ENCODE measurements around the gene MAZ. TPM values are rescaled to one million over a fixed set of nuclear protein-coding genes. Genes with fewer than 3 reads are reported as not detected.
"Not testable (repeated sequence)": the region's sequence is repeated elsewhere in the genome, so short reads cannot be mapped to it uniquely, and the experiment has no call there.

The MAZ gene
- 290 TPM for polyA plus RNA-seq (2013, experiment 1 of 2)
- 272 TPM for polyA plus RNA-seq (2013, experiment 2 of 2)

DNA sequence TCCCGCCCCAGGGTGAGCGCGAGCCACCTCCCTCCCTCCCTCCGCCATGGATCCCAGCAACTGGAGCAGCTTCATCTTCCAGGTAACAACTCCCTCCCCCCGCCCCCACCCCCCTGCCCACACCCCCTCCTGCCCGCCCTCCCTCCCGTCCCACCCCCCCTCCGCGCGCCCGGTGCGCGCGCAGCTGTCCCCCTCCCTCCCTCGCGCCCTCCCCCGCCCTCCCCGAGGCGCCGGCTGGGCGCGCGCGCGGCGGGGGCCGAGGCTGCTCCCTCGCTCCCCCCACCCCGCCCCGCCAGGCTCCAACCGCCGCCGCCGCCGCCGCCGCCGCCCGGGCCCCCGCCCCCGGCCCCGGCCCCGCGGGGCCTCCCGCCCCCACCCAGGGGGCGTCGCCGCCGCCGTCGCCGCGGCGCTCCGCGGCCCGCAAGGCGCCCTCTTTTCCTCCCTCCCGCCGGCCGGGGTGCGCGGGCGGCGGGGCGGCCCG lies at the start of gene MAZ:
MAZ (plus strand) TSS at position 431 of the 481 bp plus-strand sequence. CDS start 173 bp downstream, outside the sequence.
- Histone ChIP-seq H3K27me3 (ENCODE audit: insufficient read depth, low read length) (no peaks in the 10 kb centered on the region), H3K9me3 (ENCODE audit: insufficient read depth, low read depth, low read length) (no peaks in the 10 kb centered on the region), H3K9ac (ENCODE audit: low read depth, low read length) (peak within 1 kb of the TSS; percentile 89), H3K36me3 (ENCODE audit: insufficient read depth, low read length) (peaks cover 54% of the 10 kb centered on the region), H3K4me3 (ENCODE audit: low read length) (peak within 1 kb of the TSS; percentile 78), H3K4me1 (ENCODE audit: insufficient read depth, low read length) (peaks cover 36% of the 10 kb centered on the region), H3K27ac (ENCODE audit: low read depth, low read length) (peak within 1 kb of the TSS; percentile 95)
- WGBS = 0% methylated on average over 22 of the region's 67 CpGs

DNA sequence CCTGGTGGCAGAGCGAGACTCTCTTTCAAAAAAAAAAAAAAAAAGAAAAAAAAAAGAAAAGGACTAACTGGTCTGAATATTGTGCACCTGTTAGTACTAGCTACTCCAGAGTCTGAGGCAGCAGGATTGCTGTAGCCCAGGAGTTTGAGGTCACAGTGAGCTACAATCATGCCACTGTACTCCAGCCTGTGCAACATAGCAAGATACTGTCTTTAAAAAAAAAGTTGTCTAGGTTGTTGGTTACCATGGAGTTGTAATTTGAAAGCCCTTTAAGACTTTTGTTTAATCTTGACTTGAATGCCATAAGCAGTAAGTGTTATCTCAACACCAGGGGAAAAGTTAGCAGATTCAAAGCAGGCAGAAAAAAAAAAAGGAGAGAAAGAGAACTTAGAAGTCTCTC lies 49.7 kb upstream of the MAZ start:
- no peaks in the 10 kb centered on the region for H3K27me3 ChIP-seq (ENCODE audit: insufficient read depth, low read length)
- WGBS = 100% methylated on average over 1 of the region's 1 CpG
- H3K9ac ChIP-seq (ENCODE audit: low read depth, low read length) = no peak overlapping the region
- no peak overlapping the region for H3K27ac ChIP-seq (ENCODE audit: low read depth, low read length)
- no peaks in the 10 kb centered on the region for H3K36me3 ChIP-seq (ENCODE audit: insufficient read depth, low read length)
- H3K4me1 ChIP-seq (ENCODE audit: insufficient read depth, low read length) = no peaks in the 10 kb centered on the region
- H3K4me3 ChIP-seq (ENCODE audit: low read length) = no peak overlapping the region
- no peaks in the 10 kb centered on the region for H3K9me3 ChIP-seq (ENCODE audit: insufficient read depth, low read depth, low read length)

DNA sequence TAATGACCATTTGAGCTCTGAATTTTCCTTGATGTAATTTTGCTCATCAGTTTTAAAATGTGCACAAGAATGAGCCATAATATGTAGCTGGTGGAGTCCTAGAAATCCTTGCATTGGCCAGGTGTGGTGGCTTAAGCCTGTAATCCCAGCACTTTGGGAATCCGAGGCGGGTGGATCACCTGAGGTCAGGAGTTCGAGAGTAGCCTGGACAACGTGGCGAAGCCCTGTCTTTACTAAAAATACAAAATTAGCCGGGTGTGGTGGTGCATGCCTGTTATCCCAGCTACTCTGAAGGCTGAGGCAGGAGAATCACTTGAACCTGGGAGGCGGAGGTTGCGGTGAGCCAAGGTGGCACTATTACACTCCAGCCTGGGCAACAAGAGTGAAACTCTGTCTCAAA lies 49.2 kb upstream of the MAZ start:
- H3K4me3 ChIP-seq (ENCODE audit: low read length); H3K27me3 ChIP-seq (ENCODE audit: insufficient read depth, low read length); H3K4me1 ChIP-seq (ENCODE audit: insufficient read depth, low read length); H3K9ac ChIP-seq (ENCODE audit: low read depth, low read length); H3K9me3 ChIP-seq (ENCODE audit: insufficient read depth, low read depth, low read length); H3K27ac ChIP-seq (ENCODE audit: low read depth, low read length); H3K36me3 ChIP-seq (ENCODE audit: insufficient read depth, low read length): not testable (repeated sequence)
- 92% methylated on average over 8 of the region's 8 CpGs for WGBS

DNA sequence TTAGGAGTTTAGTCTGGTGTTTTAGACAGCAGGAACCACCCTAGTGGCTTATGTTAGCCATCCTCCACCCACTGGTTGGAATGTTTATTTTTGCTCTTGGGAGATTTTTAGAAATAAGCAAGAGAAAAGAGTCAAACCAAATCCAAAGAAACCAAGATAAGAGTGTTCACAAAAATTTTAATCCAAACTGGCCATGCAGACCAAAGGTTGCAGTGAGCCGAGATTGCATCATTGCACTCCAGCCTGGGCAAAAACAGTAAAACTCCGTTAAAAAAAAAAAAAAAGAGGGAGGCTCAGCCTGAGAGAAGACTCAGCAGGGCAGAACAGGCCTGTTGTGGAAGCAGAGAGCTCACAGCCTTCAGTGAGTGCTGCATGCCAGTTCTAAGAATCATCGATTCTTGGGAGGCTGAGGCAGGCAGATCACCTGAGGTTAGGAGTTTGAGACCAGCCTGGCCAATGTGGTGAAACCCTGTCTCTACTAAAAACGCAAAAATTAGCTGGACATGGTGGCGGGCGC lies 48.3 kb upstream of the MAZ start:
- Histone ChIP-seq H3K27me3 (ENCODE audit: insufficient read depth, low read length) (no peaks in the 10 kb centered on the region), H3K4me3 (ENCODE audit: low read length) (no peak overlapping the region), H3K9ac (ENCODE audit: low read depth, low read length) (no peak overlapping the region), H3K27ac (ENCODE audit: low read depth, low read length) (no peak overlapping the region), H3K36me3 (ENCODE audit: insufficient read depth, low read length) (no peaks in the 10 kb centered on the region), H3K4me1 (ENCODE audit: insufficient read depth, low read length) (no peaks in the 10 kb centered on the region), H3K9me3 (ENCODE audit: insufficient read depth, low read depth, low read length) (no peaks in the 10 kb centered on the region)
- WGBS = 82% methylated on average over 6 of the region's 6 CpGs

DNA sequence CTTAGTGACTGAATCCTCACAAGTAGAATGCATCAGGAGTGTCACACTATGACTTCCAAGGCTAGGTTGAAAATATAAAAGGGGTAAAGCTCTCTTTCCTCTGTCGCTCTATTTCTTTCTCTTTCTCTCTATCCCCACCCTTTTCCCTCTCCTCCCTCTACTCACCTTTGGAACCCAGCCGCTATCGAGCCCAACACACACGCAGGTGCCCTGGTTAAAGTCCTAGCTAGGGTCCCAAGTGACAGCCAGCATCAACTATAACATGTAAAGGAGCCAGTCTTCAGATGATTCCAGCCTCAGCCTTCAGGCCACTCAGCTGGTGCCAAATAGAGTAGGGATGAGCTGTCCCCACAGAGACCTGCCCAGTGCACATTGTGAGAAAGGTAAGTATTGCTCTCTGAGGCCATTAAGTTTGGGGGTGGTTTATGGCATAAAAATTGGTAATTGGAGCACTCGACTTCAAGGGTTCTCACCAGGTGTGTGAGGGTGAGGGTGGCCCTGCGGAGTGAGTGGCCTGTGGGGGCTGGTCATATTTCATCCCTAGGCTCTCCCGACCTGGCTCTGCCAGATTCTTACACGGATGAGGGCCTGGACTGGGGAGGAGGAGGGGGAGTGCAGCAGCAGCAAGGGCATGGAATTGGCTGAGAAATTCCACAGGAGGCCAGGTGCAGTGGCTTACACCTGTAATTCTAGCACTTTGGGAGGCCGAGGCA lies 45.6 kb upstream of the MAZ start:
- H3K27ac ChIP-seq (ENCODE audit: low read depth, low read length) = no peak overlapping the region
- no peak overlapping the region for H3K9ac ChIP-seq (ENCODE audit: low read depth, low read length)
- no peaks in the 10 kb centered on the region for H3K36me3 ChIP-seq (ENCODE audit: insufficient read depth, low read length)
- WGBS = 82% methylated on average over 9 of the region's 9 CpGs
- no peak overlapping the region for H3K4me3 ChIP-seq (ENCODE audit: low read length)
- H3K9me3 ChIP-seq (ENCODE audit: insufficient read depth, low read depth, low read length) = no peaks in the 10 kb centered on the region
- no peaks in the 10 kb centered on the region for H3K27me3 ChIP-seq (ENCODE audit: insufficient read depth, low read length)
- H3K4me1 ChIP-seq (ENCODE audit: insufficient read depth, low read length) = no peaks in the 10 kb centered on the region

DNA sequence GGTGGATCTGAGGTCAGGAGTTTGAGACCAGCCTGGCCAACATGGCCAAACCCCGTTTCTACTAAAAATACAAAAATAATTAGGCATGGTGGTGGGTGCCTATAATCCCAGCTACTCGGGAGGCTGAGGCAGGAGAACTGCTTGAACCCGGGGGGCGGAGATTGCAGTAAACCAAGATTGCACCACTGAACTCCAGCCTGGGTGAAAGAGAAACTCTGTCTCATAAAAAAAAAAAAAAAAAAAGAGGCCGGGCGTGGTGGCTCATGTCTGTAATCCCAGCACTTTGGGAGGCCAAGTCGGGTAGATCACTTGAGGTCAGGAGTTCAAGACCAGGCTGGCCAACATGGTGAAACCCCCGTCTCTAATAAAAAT lies 45.1 kb upstream of the MAZ start:
- not testable (repeated sequence) for H3K4me3 ChIP-seq (ENCODE audit: low read length); H3K9ac ChIP-seq (ENCODE audit: low read depth, low read length); H3K9me3 ChIP-seq (ENCODE audit: insufficient read depth, low read depth, low read length); H3K36me3 ChIP-seq (ENCODE audit: insufficient read depth, low read length); H3K4me1 ChIP-seq (ENCODE audit: insufficient read depth, low read length); H3K27me3 ChIP-seq (ENCODE audit: insufficient read depth, low read length); H3K27ac ChIP-seq (ENCODE audit: low read depth, low read length)
- 92% methylated on average over 7 of the region's 8 CpGs for WGBS

DNA sequence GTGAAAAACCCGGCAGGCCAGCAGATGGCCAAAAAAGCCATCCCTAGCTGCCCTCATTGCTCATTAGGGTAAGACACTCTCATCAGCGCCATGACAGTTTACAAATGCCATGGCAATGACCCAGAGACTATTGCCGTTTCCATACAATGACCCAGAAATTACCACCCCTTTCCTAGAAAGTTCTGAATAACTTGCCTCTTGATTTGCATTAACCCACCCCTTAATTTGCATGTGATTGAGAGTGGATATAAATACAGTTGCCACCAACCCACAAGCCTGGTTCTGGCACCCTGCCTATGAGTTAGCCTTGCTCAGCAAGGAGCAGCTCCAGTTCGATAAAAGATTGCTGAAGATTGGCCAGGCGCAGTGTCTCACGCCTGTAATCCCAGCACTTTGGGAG lies 44.4 kb upstream of the MAZ start:
- Histone ChIP-seq H3K4me3 (ENCODE audit: low read length) (no peak overlapping the region), H3K27ac (ENCODE audit: low read depth, low read length) (no peak overlapping the region), H3K9me3 (ENCODE audit: insufficient read depth, low read depth, low read length) (no peaks in the 10 kb centered on the region), H3K4me1 (ENCODE audit: insufficient read depth, low read length) (no peaks in the 10 kb centered on the region), H3K36me3 (ENCODE audit: insufficient read depth, low read length) (no peaks in the 10 kb centered on the region), H3K9ac (ENCODE audit: low read depth, low read length) (no peak overlapping the region), H3K27me3 (ENCODE audit: insufficient read depth, low read length) (no peaks in the 10 kb centered on the region)
- 91% methylated on average over 6 of the region's 6 CpGs for WGBS

DNA sequence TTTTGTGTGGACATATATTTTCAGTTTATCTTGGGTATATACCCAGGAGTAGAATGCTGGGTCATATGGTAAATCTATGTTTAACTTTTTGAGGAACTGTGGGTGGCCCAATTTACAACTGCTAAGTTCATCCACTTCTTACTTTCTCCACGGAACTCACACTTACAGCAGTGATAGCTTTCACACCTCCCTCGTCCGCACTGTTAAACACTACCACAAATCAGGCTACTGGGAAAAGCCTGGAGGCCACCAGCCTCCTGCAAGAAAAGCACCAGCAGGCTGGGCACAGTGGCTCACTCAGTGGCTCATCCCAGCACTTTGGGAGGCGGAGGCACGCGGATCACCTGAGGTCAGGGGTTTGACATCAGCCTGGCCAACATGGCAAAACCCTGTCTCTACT lies 43.0 kb upstream of the MAZ start:
- Histone ChIP-seq H3K36me3 (ENCODE audit: insufficient read depth, low read length) (no peaks in the 10 kb centered on the region), H3K27ac (ENCODE audit: low read depth, low read length) (no peak overlapping the region), H3K4me1 (ENCODE audit: insufficient read depth, low read length) (no peaks in the 10 kb centered on the region), H3K27me3 (ENCODE audit: insufficient read depth, low read length) (no peaks in the 10 kb centered on the region), H3K9me3 (ENCODE audit: insufficient read depth, low read depth, low read length) (no peaks in the 10 kb centered on the region), H3K4me3 (ENCODE audit: low read length) (no peak overlapping the region), H3K9ac (ENCODE audit: low read depth, low read length) (no peak overlapping the region)
- WGBS = 87% methylated on average over 6 of the region's 6 CpGs

DNA sequence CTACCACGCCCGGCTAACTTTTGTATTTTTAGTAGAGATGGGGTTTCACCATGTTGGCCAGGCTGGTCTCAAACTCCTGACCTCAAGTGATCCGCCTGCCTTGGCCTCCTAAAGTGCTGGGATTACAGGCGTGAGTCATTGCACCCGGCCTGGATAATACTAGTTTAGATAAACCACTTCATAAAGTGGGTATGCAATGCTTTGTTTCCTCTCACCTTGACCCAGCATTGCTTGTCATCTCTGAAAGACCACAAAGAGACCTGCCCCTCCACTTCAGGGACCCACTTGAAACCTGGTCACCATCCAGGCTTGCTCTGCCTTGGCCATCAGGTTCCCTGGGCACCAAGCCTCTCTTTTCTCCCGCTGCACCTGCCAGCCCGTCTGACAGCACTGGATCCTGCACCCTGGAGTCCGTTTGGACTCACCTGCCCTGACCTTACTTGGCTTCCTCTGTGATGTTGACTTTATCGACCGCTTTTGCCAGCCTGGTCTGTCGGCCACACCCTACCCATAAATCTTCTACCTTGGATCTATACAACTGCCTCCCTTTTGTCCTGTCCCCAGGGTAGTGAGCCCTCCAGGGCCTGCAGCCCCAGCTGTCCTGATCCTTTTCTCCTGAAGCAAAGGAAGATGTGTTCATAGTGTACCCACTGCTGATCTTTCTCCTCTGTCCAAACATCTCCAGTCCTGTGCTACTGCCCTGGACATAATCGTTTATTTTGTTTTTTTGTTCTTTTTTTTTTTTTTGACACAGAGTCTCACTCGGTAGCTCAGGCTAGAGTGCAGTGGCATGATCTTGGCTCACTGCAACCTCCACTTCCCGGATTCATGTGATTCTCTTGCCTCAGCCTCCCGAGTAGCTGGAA lies 40.9 kb upstream of the MAZ start:
- Histone ChIP-seq H3K36me3 (ENCODE audit: insufficient read depth, low read length) (no peaks in the 10 kb centered on the region), H3K4me3 (ENCODE audit: low read length) (no peak overlapping the region), H3K9me3 (ENCODE audit: insufficient read depth, low read depth, low read length) (no peaks in the 10 kb centered on the region), H3K27me3 (ENCODE audit: insufficient read depth, low read length) (no peaks in the 10 kb centered on the region), H3K9ac (ENCODE audit: low read depth, low read length) (no peak overlapping the region), H3K4me1 (ENCODE audit: insufficient read depth, low read length) (no peaks in the 10 kb centered on the region), H3K27ac (ENCODE audit: low read depth, low read length) (no peak overlapping the region)
- WGBS = 90% methylated on average over 15 of the region's 15 CpGs

DNA sequence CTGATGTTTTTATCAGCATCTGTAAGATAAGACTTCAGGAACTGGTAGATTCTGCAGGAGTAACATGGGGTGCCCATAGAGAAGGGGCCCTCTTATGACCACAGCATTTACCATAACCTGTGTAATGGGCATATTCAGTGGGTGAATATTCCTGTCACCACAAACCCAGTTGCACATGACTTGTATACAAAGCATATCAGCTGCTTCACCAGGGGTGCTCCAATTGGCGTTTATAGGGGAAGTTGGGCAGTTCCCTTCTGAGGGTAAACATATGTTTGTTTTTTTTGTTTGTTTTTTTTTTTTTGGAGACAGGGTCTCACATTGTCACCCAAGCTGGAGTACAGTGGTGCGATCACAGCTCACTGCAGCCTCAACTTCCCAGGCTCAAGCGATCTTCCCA lies 39.8 kb upstream of the MAZ start:
- H3K4me1 ChIP-seq (ENCODE audit: insufficient read depth, low read length) = no peaks in the 10 kb centered on the region
- H3K4me3 ChIP-seq (ENCODE audit: low read length) = no peak overlapping the region
- H3K27ac ChIP-seq (ENCODE audit: low read depth, low read length) = no peak overlapping the region
- H3K9me3 ChIP-seq (ENCODE audit: insufficient read depth, low read depth, low read length) = no peaks in the 10 kb centered on the region
- H3K36me3 ChIP-seq (ENCODE audit: insufficient read depth, low read length) = no peaks in the 10 kb centered on the region
- H3K9ac ChIP-seq (ENCODE audit: low read depth, low read length) = no peak overlapping the region
- WGBS = 96% methylated on average over 3 of the region's 3 CpGs
- no peaks in the 10 kb centered on the region for H3K27me3 ChIP-seq (ENCODE audit: insufficient read depth, low read length)

DNA sequence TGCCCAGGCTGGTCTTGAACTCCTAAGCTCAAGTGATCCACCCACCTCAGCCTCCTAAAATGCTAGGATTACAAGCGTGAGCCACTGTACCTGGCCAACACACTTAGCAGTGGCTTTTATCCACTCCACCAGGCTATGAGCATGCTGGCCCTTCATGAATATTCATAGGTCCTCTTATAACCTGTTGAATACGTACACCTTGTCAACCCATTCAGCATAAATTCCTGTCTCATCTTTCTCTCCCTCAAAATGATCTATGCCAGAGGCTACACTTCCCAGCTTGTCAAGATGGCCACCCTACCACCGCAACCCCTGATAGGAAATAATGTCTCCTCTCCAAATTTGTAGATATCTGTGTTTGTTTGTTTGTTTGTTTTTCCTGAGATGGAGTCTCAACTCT lies 39.3 kb upstream of the MAZ start:
- Histone ChIP-seq H3K27me3 (ENCODE audit: insufficient read depth, low read length) (no peaks in the 10 kb centered on the region), H3K4me3 (ENCODE audit: low read length) (no peak overlapping the region)
- WGBS = 86% methylated on average over 3 of the region's 3 CpGs

More for the DNA sequence above, 39.3 kb upstream of the MAZ start:
- Histone ChIP-seq H3K9me3 (ENCODE audit: insufficient read depth, low read depth, low read length) (no peaks in the 10 kb centered on the region), H3K9ac (ENCODE audit: low read depth, low read length) (no peak overlapping the region), H3K4me1 (ENCODE audit: insufficient read depth, low read length) (no peaks in the 10 kb centered on the region), H3K36me3 (ENCODE audit: insufficient read depth, low read length) (no peaks in the 10 kb centered on the region), H3K27ac (ENCODE audit: low read depth, low read length) (no peak overlapping the region)
